Neural cell (in vitro differentiated cells): Measurements from ENCODE around the gene GUCD1. TPM values are rescaled to one million over a fixed set of nuclear protein-coding genes. Genes with fewer than 3 reads are reported as not detected.

ENCODE experiments used
- H2AFZ ChIP-seq: fragments of 200-600, 300-800 bp; sonication (generic), shearing (Covaris generic); 2 replicates; pipeline ENCODE4 v1.6.0; 2014; ENCODE audit warnings: low read depth, mild to moderate bottlenecking, antibody characterized with exemption, low read length, moderate library complexity
- H3F3A ChIP-seq: fragments of 200-600 bp; shearing (Covaris generic); 2 replicates; pipeline ENCODE4 v1.6.1; 2016; ENCODE audit warnings: mild to moderate bottlenecking, moderate library complexity, mixed read lengths, antibody characterized with exemption, low read length; ENCODE audit not compliant: insufficient read depth, poor library complexity, severe bottlenecking
- H3K27ac ChIP-seq: fragments of 200-600, 300-800 bp; sonication (generic), shearing (Covaris generic); 2 replicates; pipeline ENCODE4 v1.5.1; 2014; ENCODE audit warnings: mild to moderate bottlenecking, low read length, moderate library complexity
- H3K27me3 ChIP-seq: fragments of 300-800, 200-600 bp; sonication (generic), shearing (Covaris generic); 2 replicates; pipeline ENCODE4 v1.6.0; 2014; ENCODE audit warnings: mild to moderate bottlenecking, low read depth, low read length, moderate library complexity; ENCODE audit not compliant: insufficient read depth
- H3K36me3 ChIP-seq: fragments of 300-800, 200-600 bp; sonication (generic), shearing (Covaris generic); 2 replicates; pipeline ENCODE4 v1.5.1; 2014; ENCODE audit warnings: mild to moderate bottlenecking, antibody characterized with exemption, low read length, moderate library complexity; ENCODE audit not compliant: insufficient read depth
- H3K4me2 ChIP-seq: fragments of 300-800, 200-600 bp; sonication (generic), shearing (Covaris generic); 2 replicates; pipeline ENCODE4 v1.6.0; 2014; ENCODE audit warnings: mild to moderate bottlenecking, low read length
- H3K4me3 ChIP-seq: fragments of 300-800, 200-600 bp; sonication (generic), shearing (Covaris generic); 2 replicates; pipeline ENCODE4 v1.5.1; 2014; ENCODE audit warnings: mild to moderate bottlenecking, low read length, moderate library complexity
- H3K79me2 ChIP-seq: fragments of 200-600 bp; shearing (Covaris generic); replicated peaks from 2 replicates; pipeline ENCODE4 v1.6.0; 2014; ENCODE audit warnings: mild to moderate bottlenecking, low read length, moderate library complexity; ENCODE audit not compliant: insufficient read depth
- H3K9ac ChIP-seq: fragments of 300-800, 200-600 bp; sonication (generic), shearing (Covaris generic); 2 replicates; pipeline ENCODE4 v1.6.1; 2016; ENCODE audit warnings: mild to moderate bottlenecking, low read length, mixed read lengths
- H3K9me2 ChIP-seq: fragments of 200-600 bp; shearing (Covaris generic); 2 replicates; pipeline ENCODE4 v1.6.1; 2016; ENCODE audit warnings: mild to moderate bottlenecking, low read length, mixed read lengths; ENCODE audit not compliant: insufficient read depth
- H3K9me3 ChIP-seq: fragments of 200-600, 300-800 bp; sonication (generic), shearing (Covaris generic); 2 replicates; pipeline ENCODE4 v1.6.1; 2016; ENCODE audit warnings: mild to moderate bottlenecking, mixed run types, low read length, moderate library complexity, mixed read lengths
- H4K20me1 ChIP-seq: fragments of 200-600 bp; shearing (Covaris generic); 2 replicates; pipeline ENCODE4 v1.6.1; 2016; ENCODE audit warnings: mild to moderate bottlenecking, mixed run types; ENCODE audit not compliant: insufficient read depth
- CTCF ChIP-seq: fragments of 450-650 bp; IDR thresholded peaks from 2 replicates; pipeline ENCODE4 v1.5.1; 2014; ENCODE audit warnings: antibody characterized with exemption, mild to moderate bottlenecking, moderate library complexity; ENCODE audit not compliant: poor library complexity, severe bottlenecking
- EP300 ChIP-seq: fragments of 450-650 bp; conservative IDR thresholded peaks from 2 replicates; pipeline ENCODE4 v1.6.1; 2014; ENCODE audit warnings: antibody characterized with exemption, mild to moderate bottlenecking, moderate library complexity; ENCODE audit not compliant: poor library complexity, severe bottlenecking
- EZH2 ChIP-seq: fragments of 200-600, 300-800 bp; shearing (Covaris generic), sonication (generic); IDR thresholded peaks from 2 replicates; pipeline ENCODE4 v1.6.1; 2014; ENCODE audit warnings: antibody characterized with exemption, low read length, borderline replicate concordance, mild to moderate bottlenecking; ENCODE audit not compliant: insufficient read depth, poor library complexity, severe bottlenecking
- MXI1 ChIP-seq: fragments of 450-650 bp; conservative IDR thresholded peaks from 2 replicates; pipeline ENCODE4 v1.6.1; 2014; ENCODE audit warnings: antibody characterized with exemption, mild to moderate bottlenecking; ENCODE audit not compliant: poor library complexity, severe bottlenecking
- POLR2AphosphoS5 ChIP-seq: IDR thresholded peaks from 2 replicates; pipeline ENCODE4 v1.6.1; 2012
- RAD21 ChIP-seq: fragments of 450-650 bp; conservative IDR thresholded peaks from 2 replicates; pipeline ENCODE4 v1.6.1; 2014; ENCODE audit warnings: antibody characterized with exemption, mild to moderate bottlenecking, moderate library complexity
- REST ChIP-seq: IDR thresholded peaks from 2 replicates; pipeline ENCODE4 v1.6.1; 2012; ENCODE audit warnings: borderline replicate concordance
- SMC3 ChIP-seq: fragments of 450-650 bp; conservative IDR thresholded peaks from 2 replicates; pipeline ENCODE4 v1.6.1; 2014; ENCODE audit warnings: antibody characterized with exemption, mild to moderate bottlenecking, moderate library complexity; ENCODE audit not compliant: poor library complexity
- TAF1 ChIP-seq: IDR thresholded peaks from 2 replicates; pipeline ENCODE4 v1.6.1; 2012; ENCODE audit warnings: low read depth
- polyA plus RNA-seq: library from polyadenylated mRNA; depleted of rRNA; stranded (reverse); fragments of >200 nt; gene quantifications from 2 replicates; pipeline ENCODE4 v1.2.3, GENCODE V29; 2014

Gene GUCD1
- polyA plus RNA-seq, 1 donor from 2014 or later = 32.6 TPM

- Histone ChIP-seq H3K9me3 (no peaks in the 10 kb centered on the region), H3K27me3 (no peaks in the 10 kb centered on the region), H2AFZ (no peak overlapping the region), H3K4me3 (no peak overlapping the region), H3K36me3 (peaks cover 4% of the 10 kb centered on the region), H3K4me2 (no peak overlapping the region), H3K27ac (no peak overlapping the region), H3F3A (no peaks in the 10 kb centered on the region), H3K9ac (no peak overlapping the region), H3K9me2 (no peaks in the 10 kb centered on the region), H4K20me1 (no peaks in the 10 kb centered on the region), H3K79me2 (peaks cover 22% of the 10 kb centered on the region)
- TF ChIP-seq REST = no peak
- TF ChIP-seq TAF1 = no peak
- TF ChIP-seq CTCF = no peak
- TF ChIP-seq POLR2AphosphoS5 = no peak
- no peak for TF ChIP-seq SMC3
- no peak for TF ChIP-seq MXI1
- TF ChIP-seq EZH2 = no peak
- TF ChIP-seq RAD21 = no peak
- TF ChIP-seq EP300 = no peak
Measured at GRCh38 chr22:24550028-24550901, 4.7 kb downstream of the GUCD1 start.

DNA sequence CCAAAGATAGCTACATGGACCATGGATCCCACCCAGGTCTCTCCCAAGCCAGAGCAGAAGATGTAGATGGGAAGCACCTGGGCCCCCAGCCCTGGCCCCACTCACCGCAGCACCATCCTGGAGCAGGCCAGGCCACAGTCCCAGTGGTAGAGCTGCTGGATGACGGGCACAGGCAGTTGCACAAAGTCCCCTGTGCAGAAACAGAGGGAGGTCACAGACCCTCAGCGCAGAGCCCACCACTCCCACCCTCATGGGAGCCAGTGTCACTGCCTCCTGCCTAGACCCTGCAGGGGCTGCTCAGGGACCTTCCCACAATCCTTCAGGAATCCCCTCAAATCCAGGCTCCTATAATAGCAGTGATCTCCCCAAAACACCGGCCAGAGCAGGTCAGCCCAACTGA is 6.1 kb downstream of the GUCD1 start:
- TF ChIP-seq EP300 (no peak), SMC3 (no peak), POLR2AphosphoS5 (no peak), RAD21 (no peak), TAF1 (no peak), REST (no peak), CTCF (no peak), MXI1 (no peak), EZH2 (no peak)
- H3K79me2 ChIP-seq = peaks cover 15% of the 10 kb centered on the region
- H2AFZ ChIP-seq = no peak overlapping the region
- H4K20me1 ChIP-seq = no peaks in the 10 kb centered on the region
- H3K4me3 ChIP-seq = no peak overlapping the region
- H3K27ac ChIP-seq = no peak overlapping the region
- H3K9ac ChIP-seq = no peak overlapping the region
- H3K27me3 ChIP-seq = no peaks in the 10 kb centered on the region
- no peak overlapping the region for H3K4me2 ChIP-seq
- H3K9me2 ChIP-seq = no peaks in the 10 kb centered on the region
- no peaks in the 10 kb centered on the region for H3K9me3 ChIP-seq
- H3F3A ChIP-seq = no peaks in the 10 kb centered on the region
- H3K36me3 ChIP-seq = peaks cover 4% of the 10 kb centered on the region
